ENCODE data around the gene DTHD1. TPM values are rescaled to one million over a fixed set of nuclear protein-coding genes. Genes with fewer than 3 reads are reported as not detected.

The DTHD1 gene
- total RNA-seq, 1 donor from 2014 or later: not detected

DNA sequence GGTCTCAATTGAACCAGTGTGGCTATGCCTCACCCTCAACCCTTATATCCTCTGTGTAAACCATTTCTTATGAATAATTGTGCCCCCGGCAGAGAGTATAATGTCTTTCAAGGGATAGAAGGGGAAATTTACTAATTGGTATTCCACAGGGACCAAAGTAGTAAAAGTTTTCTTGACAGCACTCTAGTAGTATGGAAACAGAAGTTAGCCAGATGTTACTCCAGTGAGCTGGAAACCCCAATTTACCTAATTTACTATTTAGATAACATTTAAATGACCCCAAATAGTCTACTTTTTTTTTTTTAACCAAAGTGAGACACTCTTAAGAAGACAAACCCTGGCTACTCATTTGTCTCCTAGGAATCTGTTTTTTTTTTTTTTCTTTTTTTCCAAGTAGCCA is 32.3 kb downstream of the DTHD1 start:
- no peak for DNase-seq (ENCODE audit: low read depth)

DNA sequence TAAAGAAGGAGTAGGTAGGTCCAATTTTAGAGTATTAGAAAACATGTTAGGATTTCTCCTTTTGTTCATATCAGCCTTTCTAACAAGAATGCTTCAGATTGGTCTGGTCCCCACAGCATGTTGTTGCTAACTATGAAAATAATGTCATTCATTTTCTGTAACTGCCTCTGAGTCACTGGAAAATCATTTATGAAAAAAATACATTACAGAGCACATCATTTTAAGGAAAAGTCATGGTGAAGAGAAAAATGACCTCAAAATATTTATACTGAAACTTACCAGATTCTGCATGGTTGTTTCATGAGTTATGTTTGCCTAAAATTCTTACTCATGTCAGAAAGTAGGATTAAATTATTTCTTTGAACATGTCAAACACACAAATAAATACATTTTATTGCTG is 35.2 kb downstream of the DTHD1 start:
- peak; percentile 14 for DNase-seq (ENCODE audit: low read depth)

DNA sequence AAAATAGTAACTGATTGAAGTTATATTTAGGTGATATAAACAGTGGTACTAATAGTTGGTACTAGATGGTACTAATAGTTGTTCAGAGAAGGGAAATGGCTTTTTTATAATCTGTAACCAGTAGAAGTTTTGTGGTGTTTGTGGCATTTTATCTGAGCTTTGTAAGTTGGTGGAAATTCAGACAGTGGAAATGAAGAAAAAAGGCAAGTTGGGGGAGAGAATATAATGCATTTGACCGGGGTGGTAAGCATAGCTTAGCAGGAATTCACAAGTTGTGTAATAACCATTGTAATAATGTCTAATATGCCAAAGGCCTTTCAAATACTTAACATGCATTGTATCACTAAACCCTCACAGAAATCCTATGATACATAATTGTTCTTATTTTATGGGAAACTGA is 36.3 kb downstream of the DTHD1 start:
- DNase-seq (ENCODE audit: low read depth): peak; percentile 4

DNA sequence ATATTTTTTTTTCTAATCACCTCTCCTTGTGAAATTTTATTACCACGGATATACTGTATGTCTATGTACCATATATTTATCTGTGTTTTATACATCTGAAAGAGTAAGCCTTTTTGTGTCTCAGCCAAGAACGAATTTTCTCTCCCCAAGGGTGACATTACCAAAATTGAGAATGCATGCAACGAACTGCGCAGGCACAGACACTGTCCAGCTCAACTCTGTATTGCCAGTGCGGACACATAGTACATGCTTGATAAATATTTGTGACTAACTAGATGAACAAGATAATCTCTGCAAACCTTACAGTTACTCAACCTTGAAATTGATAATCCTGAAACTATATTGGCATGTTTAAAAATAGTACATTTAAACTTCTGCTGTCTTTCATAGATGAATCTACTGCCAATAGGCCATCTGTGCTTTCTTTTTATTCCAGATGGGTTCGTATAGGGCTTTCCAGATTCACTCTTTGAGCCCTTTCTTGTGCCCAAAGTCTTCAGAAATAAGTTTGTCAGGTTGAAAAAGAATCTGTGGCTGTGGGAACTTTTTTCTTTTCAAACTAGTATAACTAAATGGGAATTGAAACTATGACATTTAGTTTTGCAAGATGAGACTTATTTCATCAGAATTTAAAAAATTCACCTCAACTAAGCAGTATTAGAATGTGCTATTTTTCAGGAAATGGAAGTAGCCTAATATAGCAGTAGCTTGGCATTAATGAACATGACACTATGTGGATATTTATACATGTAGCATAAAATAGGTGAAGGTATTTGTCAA is 38.9 kb downstream of the DTHD1 start:
- no peak for DNase-seq (ENCODE audit: low read depth)

- DNase-seq (ENCODE audit: low read depth): no peak
Observed at GRCh38 chr4:36321176-36321575, 39.8 kb downstream of the DTHD1 start.

- no peak for DNase-seq (ENCODE audit: low read depth)
Observed at GRCh38 chr4:36322921-36323354, 41.5 kb downstream of the DTHD1 start.

GRCh38 chr4:36323816-36324419 is 42.5 kb downstream of the DTHD1 start:
- DNase-seq (ENCODE audit: low read depth): no peak

- DNase-seq (ENCODE audit: low read depth): no peak
Observed at GRCh38 chr4:36324808-36325207, 43.4 kb downstream of the DTHD1 start.

- DNase-seq (ENCODE audit: low read depth): no peak
Observed at GRCh38 chr4:36325499-36325898, 44.1 kb downstream of the DTHD1 start.

- no peak for DNase-seq (ENCODE audit: low read depth)
Observed at GRCh38 chr4:36325926-36326325, 44.5 kb downstream of the DTHD1 start.

GRCh38 chr4:36326476-36327029 is 45.1 kb downstream of the DTHD1 start:
- DNase-seq (ENCODE audit: low read depth): peak; percentile 34

DNA sequence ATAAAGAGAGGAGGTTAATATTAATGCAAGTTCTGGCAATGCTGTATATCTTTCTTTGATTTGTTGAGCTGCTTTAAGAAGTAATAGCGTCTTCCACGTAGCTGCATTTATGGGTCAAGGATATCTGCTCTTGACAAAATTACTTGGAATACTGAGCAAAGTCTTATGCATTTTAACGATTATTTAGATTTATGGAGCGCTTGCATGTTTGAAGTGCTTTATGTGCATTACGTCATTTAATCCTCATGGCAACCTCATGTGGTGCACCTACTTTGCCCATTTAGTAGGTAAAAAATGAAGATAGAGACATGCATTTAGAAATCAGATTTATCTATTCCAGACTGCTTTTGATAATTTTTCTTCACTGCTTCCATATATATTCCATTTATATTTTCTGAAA is 46.0 kb downstream of the DTHD1 start:
- DNase-seq (ENCODE audit: low read depth): no peak

DNA sequence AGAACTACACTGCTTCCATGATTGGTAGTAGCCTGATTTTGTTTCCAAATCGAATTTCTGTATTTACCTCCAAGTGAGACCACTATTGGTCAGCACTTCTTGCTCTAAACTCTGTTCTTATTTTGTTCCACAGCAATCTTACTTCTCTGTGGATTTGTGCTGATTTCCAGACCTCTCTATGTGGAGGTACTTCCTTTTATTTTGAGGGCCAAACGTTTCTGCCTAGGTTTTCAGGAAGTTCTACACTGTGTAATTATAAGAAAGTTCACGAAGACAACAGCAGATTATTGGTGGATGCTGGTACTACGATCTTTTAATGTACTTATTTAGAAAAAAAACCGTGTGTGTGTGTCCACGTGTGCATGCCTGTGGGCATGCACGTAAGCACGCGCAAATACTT is 46.7 kb downstream of the DTHD1 start:
- no peak for DNase-seq (ENCODE audit: low read depth)

GRCh38 chr4:36329228-36329627 is 47.8 kb downstream of the DTHD1 start:
- DNase-seq (ENCODE audit: low read depth): no peak

- DNase-seq (ENCODE audit: low read depth): no peak
Observed at GRCh38 chr4:36330796-36331195, 49.4 kb downstream of the DTHD1 start.

GRCh38 chr4:36332023-36332781 is 50.8 kb downstream of the DTHD1 start:
- DNase-seq (ENCODE audit: low read depth): no peak

GRCh38 chr4:36332782-36333131 is 51.3 kb downstream of the DTHD1 start:
- no peak for DNase-seq (ENCODE audit: low read depth)

DNA sequence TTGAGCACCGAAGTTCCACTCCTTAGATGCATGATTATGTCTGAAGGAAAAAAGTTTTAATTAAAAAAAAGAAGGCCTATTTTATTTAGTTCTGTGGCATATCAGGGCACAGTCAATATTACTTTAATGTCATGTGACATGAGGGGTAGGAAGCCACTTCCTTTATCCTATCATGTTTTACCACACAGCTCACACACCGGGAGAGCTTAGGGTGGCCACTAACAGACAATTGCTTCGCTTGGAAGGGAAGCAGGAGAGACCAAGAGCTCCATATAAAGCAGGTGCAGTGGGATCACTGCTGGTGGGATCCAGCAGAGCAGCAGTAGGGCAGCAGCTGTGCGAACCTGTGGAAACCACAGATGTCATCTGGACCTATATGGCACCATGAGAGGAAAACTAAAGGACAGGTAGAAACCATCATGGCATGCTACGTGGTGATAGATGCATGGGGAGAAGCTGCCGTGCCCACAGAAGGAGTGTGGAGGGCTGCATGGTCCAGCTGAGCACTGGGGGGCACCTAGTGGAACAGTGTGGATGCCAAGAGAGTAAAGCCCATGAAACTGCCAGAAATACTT is 52.0 kb downstream of the DTHD1 start:
- DNase-seq (ENCODE audit: low read depth): no peak

GRCh38 chr4:36337665-36338185 is 56.3 kb downstream of the DTHD1 start:
- DNase-seq (ENCODE audit: low read depth): no peak

DNA sequence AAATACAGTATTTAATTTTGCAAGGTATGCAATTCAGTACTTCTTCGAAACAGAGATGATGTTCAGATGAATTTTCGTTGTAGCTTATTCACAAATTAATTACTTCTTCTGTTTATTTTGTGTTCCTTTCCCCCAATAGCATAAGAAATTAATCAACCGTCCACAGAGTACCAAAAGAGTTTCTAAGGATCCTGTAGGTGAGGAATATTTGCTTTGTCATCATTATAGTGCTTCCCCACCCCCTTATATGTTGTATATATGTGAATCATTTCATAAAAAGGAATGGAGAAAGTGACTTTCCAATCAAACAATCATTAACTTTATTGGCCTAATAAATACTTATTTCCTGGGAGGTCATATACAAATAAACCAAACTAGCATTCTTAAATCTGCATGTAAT is 57.6 kb downstream of the DTHD1 start:
- DNase-seq (ENCODE audit: low read depth): no peak

DNA sequence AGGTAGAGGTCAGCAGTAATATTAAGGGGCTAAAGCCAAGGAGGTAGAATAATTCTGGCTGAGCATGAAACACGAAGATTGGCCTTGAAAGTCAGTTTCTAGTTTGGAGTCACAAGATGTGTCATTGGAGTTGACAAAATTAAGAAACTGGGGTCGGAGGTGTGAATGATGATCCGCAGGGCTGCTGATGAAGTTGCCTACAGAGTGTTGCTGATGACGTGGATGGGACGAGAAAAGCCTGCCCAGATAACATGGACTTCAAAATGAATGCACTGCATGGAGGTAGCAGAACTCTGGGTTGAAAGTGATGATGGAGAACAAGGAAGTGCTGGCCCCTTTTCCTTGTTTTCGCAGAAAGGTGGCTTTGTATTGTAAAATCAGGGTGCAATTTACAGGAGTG is 60.5 kb downstream of the DTHD1 start:
- DNase-seq (ENCODE audit: low read depth): no peak

All from renal cortical epithelial cell (primary cell).